GM19324 (cell line): ENCODE results near the gene ELAC2.
"Not testable (repeated sequence)": the region's sequence is repeated elsewhere in the genome, so short reads cannot be mapped to it uniquely, and the experiment has no call there.

ENCODE experiments used
- ATAC-seq: cut with Tn5 transposase; IDR thresholded peaks from one replicate; pipeline ENCODE4 v1.9.1; 2021; ENCODE audit warnings: mild to moderate bottlenecking, moderate library complexity; ENCODE audit not compliant: unreplicated experiment, low FRiP score

Gene ELAC2

DNA sequence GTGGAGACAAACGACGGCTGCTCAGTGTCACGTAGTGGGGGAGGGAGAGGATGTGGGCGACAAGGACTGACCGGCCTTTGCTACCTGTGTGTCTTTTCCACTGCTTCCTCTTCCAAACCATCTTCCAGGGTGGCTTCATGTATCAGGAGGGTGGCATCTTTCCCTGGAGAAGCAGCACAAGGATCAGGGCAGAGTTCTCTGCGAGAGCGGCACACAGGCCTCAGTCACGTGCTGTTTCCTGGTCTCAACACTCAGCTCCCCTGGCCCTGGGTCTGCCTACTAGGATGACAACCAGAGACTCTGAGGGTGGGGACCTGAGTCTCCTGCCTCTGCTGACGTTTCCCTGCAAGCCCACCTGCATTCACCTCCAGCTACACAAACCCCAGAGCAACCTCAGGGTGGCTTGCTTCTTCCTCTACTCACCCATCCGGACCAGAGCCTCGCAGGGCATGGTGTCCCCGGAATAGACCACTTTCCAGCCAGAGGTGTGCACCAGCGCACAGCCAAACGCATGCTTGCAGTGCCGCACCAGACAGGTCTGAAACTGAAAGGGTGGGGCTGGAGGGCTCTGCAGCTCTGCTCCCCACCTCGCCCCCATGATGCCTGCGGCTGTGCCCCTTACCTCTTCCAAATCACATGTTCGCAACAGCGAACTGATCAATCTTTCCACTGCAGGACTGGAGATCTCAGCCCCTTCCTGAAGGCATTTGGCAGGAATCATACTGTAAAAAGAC lies 23.3 kb downstream of the ELAC2 start:
- no peak for ATAC-seq

DNA sequence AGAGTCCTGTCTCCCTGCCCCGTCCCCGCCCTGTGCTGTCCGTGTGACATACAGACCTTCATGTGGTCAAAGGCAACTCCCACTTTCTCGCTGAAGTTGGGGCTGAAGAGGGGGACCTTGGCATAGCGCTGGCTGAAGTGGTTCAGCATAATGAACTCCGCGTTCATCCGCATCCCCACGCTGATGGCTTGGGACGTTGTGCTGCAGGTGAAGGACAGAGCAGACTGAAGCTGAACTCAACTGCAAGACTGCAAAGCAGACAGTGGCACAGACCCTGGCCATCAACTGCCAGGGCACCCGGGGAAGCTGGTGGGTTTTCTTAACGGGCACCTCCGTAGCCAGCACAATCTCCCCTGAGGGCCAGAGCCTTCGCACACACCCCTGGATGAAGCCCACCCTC lies 24.2 kb downstream of the ELAC2 start:
- no peak for ATAC-seq

DNA sequence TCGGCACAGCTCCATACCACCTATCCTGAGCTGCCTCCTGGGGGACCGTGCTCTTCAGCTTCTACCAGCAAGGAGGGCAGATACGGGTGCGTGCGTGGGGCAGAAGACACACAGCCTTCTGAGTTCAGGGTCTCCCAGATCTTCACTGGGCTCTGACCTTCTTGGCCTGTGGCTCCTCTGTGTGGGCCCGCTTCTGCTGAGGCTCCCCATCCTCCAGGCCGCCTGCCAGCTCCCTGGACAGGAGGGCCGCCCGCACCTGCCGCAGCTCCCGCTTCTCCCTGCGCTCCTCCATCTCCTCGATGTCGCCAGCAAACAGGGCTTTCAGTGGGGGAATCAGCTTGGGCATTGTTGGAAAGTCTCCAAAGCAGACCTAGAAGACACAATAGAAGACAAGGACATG lies 25.2 kb downstream of the ELAC2 start:
- no peak for ATAC-seq

DNA sequence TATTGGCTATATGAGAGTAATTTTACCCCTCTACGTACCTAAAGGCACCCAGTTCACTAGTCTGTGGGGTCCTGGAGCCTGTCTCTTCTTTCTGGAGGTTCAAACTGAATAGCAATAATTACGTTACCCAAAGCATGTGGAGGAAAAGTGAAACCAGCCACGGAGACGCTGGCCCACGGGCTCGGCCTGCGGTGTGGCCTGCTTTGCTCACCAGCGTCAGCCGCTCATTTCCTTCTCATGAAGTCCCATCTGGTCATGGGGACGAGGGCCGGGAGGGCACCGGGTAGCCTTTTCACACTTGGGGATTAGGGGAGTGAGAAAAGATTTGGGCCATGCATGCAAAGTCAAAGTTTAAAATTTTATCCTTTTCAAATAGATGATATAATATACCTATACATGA lies 26.9 kb downstream of the ELAC2 start:
- ATAC-seq = no peak

DNA sequence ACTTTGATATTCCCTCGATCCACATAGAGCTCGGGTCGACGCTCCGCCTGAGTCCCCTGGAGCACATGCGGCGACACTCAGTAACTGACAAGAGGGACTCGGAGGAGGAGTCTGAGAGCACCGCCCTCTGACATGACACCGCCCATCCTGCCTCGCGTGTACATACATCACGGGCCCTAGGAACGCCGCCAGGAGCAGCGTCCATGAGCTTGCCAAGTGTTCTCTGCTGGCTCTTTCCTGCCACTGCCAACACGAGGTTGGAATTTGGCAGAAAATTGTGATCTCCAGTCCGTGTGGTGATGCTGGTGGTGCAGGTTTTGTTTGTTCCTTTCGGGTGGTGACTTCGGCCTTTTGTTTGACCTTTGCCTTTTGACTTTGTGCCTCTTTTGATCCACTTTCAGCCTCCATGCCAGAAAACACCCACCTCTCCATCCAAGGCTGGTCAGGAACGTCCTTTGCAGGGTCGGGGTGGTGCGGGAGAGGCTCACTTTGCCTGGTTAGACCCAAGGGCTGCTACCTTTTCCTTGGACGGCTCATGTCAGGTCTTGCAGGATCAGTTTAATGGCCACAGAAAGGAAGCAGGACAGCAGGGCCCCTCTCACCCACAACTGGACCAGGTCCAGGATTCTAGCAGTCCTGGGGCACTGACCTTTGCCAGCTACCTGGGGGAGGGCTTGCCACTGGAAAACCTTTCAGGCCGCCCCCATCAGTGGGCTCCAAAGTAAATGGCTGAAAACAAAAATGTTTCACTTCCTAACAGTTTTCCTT lies 27.6 kb downstream of the ELAC2 start:
- ATAC-seq = no peak

DNA sequence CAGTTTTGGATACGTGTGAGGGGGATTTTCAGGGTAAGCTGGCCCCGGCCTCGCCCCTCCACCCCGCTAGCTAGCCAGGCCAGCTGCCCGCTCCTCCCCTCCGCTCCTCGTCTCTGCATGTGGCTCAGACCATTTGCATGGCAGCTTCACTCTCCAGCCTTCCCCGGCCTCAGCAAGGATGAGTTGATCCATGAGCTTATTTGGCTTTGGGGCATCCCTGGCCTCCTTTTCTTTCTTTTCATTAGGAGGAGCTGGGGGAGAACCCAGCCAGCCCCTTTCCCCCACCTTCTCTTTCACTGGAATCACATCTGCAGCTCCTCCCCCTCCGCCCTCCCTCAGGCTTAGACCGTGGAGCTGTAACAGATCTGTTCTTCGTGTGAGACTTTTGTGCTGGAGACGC lies 30.7 kb downstream of the ELAC2 start:
- no peak for ATAC-seq

DNA sequence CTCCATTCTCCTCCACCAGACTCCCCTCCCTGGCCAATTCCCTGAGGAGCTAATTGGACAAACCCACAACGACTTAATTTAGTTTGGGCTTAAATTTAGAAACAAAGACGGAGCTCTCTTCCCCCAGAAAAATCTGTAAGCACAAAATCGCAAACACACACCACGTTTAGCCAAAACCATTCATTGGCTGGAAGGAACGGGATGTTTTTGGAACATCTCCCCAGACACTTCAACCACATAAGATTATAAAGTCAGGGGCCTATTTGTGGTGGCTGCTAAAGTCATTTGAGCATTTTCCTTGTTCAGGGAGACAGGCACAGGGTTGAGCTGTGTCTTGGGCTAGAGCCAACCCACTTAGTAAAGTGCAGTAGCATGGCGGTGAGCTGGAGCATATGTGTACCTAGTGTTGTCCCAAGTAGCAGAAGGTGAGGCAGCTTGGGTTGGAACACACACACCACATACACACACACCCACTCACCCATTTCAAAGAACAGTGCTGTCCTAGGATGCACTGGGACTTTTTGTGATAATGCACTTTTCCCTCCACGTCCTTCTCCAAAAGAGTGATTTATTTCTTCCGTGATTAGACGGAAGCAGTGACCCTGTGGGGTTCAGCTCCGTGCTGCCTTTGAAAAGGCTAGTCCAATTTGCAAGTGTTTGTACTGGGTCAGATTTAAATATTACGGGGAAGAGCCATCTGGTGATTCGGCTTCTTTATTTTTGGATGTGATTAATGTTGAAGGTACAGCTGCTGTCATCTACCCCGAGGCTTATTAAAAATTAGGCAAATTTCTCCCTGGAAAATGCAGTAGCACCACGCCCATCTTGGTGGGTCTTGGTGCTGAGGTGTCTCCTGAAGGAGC lies 32.2 kb downstream of the ELAC2 start:
- ATAC-seq = no peak

DNA sequence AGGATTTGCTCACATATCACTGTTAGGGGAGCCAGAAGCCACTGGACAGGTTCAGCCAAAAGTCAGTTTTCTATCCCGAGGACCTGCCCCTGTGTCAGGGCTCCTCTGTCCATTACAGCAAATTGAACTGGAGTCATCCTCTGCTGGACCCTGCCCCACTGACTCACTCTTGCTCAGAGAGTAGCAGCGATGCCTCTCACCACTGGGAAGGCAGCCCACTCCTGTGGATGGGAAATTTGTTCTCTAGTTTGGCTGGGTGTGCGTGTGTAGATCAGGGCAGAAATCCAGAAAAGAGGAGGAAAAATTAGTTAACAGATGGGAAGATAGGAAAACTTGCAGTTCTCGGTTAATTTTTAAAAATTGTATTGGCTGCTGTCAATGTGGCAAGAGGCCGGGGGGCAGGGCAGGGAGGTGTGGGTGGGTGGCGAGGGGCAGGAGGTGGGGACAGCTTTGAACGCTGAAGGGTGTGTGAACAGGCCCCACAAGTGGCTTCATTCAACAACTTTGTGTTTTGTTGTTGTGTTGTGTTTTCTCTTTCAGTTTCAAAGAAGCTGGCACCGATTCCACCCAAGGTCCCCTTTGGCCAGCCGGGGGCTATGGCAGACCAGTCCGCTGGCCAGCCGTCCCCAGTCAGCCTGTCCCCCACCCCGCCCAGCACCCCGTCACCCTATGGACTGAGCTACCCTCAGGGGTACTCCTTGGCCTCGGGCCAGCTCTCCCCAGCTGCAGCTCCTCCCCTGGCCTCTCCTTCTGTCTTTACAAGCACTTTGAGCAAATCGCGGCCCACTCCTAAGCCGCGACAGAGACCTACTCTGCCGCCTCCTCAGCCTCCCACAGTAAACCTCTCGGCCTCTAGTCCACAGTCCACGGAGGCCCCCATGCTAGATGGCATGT lies 33.6 kb downstream of the ELAC2 start:
- no peak for ATAC-seq

DNA sequence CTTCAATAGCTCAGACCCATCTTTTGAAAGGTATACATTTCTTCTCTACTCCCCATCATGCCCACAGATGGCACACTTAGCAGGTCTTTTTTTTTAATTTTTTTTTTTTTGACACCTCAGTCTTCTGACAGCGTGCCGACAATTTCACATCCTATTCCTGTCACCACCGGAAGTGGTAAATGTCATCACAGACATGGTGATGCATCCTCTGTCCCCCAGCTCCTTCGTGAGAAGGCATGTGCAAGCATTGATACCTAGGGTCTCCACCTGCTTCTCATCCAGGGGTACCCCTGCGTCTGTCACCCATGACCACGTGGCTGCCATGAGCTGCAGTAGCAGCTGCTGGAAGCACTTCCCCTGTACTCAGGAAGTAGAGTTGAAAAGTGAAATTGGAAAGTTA lies 35.6 kb downstream of the ELAC2 start:
- ATAC-seq = no peak

DNA sequence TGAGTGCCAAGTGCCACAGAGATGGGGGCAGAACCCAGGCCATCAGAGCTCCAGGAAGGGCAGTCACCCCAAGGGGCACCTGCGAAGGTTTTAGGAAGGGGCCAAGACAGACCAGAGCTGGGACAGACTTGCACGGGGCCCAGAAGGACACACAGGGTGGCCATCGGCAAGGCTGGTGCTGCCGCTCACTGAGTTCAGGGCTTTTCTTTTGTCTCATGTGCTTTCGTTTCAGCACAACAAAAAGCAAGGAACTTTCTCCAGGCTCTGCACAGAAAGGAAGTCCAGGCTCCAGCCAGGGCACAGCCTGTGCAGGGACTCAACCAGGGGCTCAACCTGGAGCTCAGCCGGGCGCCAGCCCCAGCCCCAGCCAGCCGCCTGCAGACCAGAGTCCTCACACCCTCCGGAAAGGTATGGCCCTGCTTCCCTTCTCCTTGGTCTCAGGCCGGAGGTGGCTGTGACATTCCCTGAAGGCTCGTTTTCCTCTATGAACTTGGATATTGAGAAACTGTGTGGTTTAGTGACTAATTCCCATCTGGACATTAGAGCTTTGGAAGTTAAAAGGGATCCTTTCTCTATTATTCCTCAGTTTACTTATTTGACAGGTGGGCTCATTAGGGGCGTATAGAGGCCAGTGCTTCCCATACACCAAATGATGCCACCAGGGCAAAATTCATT lies 37.9 kb downstream of the ELAC2 start:
- ATAC-seq = no peak

DNA sequence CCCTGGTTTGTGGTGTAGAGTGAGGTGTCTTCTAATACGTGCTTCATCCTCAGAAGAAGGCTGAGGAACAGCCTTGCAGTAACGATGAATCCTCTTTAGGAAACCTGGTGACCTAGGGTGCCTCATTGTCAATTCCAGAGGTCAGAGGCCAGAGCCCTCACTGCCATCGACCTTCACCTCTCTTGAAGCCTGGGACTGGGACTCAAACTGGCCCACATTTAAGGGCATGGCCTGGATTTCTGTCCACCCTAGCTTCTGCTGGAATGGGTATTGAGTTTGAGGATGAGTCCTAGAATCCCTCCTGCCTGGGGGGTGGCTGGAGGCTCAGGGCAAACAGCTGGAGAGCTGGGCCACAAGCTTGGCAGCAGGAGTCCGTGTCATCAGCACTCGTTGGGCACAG lies 38.6 kb downstream of the ELAC2 start:
- ATAC-seq = no peak

DNA sequence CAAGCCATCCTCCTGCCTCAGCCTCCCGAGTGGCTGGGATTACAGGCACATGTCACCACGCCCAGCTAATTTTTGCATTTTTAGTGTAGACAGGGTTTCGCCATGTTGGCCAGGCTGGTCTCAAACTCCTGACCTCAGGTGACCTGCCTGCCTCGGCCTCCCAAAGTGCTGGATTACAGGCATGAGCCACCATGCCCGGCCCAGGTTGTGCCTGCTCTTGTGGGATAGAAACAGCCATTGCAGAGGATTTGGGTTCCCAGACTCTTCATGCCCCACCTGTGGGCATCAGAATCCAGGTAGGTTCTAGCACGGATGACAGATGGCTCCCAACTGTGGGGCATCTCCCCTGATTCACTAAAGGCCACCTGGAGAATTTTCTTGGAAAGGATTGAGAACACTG lies 39.0 kb downstream of the ELAC2 start:
- not testable (repeated sequence) for ATAC-seq

DNA sequence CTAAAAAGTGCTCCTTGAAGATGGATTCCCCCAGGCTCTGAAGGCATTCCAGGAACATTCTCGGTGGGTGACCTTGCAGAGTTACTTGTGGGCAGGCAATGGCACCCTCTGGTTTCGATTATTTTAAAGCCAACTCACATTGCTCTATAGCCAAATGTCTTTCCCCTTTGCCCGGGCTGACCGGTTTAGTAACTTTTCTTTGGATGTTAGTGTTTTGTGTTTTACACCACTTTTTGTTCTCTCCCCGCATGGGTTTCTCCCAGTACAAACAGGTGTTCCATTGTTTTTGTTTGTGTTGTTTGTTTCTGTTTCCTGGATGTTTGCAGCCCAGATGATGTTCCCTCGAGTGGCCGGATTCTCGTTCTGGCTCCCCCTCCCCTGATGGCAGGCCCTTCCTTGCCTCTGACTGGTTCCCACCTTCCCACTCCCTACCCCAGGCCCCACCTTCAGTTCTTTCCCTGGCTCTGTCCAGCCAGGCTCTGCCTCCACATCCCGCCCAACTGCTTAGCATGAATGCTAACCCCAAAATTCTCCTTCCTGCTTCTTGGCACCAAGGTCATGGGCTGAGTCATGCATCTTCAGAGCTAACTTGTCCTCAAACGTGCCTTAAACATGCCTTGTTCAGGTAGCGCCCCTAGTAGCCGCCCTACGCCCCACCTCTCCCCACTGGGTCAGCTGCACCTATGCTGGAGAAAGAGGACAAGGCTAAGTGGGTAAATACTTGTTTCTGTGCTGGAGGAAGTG lies 40.6 kb downstream of the ELAC2 start:
- no peak for ATAC-seq

DNA sequence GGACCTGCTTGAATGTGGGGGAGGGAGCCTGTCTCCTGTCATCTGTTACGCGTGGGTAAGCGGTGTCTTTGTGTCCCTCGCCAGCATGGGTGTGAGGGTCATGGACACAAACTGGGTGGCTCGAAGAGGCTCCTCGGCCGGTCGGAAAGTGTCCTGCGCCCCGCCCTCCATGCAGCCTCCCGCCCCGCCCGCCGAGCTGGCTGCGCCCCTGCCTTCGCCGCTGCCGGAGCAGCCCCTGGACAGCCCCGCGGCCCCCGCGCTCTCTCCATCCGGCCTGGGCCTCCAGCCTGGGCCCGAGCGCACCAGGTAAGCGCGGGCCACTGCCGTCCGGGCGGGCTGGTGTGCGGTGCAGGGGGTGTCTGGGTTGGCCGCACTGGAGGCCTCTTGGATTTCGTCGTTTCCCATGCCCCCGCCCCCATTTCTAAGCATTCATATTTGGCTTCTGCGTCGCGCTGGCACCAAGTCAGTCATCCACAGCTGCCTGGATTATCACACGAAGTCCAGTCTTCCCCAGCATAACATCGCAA lies 43.8 kb downstream of the ELAC2 start:
- no peak for ATAC-seq

DNA sequence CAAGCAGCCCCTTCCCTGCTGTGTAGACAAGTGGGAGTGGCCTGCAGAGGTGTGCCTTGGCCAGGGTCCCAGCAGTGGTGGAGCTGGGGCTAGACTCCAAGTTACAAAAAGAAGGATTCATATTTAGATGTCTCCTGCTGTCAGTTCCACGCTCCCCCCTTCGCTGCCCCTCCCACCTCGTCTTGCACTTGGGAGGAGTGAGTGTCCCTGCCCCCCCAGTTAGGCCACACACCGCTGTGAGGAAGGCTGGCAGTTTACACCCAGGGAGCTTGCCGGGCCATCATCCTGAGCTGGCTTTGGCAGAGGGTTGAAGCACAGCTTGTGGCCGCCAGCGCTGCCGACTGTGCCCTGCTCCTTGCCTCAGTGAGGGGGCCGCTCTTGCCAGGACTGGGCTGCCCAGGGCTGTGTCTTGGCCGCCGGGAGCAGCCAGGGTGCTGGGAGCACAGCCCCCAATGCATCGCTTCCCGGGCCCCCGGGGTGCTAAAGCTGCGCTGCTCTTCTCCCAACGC lies 44.3 kb downstream of the ELAC2 start:
- no peak for ATAC-seq

DNA sequence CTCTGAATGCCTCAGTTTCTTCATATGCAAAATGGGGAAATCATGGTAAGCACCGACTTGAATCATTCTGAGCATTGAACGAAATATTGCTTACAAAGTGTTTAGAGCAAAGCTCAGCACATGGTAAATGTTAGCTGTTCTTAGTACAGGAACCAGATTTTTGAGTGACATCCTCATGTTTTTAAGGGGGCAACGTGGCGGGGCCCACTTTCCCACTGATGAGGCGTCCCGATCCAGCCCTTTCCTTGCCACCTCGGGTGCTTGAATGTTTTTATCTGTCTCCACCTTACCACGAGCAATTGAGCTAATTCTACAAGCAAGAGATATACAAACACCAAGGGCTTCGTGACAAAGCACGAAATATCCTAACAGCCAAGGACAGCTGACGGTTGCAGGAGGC lies 49.9 kb downstream of the ELAC2 start:
- ATAC-seq = no peak

DNA sequence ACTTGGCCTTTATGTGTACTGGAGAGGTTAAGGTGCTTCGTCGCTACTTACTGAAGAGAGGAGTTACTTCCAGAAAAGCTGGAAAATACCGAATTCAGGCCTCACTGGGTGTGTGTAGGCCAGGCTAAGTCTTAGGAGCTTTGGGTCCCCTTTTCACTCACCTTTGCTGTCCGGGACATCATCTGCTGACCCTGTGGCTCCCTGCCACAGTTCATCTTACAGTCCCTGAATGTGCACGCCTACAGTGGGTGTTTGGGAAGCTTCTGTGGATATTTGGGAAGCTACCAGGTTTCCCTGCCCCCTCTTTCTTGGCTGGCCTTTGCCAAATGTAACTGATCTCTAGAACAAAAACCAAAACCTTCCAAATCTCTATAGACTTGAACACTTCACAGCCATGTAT lies 51.4 kb downstream of the ELAC2 start:
- ATAC-seq = no peak

DNA sequence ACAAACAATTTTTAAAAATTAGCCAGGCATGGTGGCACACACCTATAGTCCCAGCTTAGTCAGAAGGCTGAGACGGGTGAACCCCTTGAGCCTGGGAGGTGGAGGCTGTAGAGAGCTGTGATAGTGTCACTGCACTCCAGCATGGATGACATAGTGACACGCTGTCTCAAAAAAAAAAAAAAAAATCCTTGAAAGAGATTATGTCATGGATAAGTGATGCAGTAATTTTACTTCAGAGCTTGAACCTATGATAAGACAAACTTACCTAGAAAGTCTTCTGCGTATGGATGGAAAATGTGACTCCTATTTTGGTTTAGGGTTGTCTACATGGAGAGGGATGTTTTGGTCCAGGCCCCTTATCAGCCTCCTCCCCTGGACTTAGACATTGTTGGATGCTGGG lies 51.8 kb downstream of the ELAC2 start:
- ATAC-seq = no peak

DNA sequence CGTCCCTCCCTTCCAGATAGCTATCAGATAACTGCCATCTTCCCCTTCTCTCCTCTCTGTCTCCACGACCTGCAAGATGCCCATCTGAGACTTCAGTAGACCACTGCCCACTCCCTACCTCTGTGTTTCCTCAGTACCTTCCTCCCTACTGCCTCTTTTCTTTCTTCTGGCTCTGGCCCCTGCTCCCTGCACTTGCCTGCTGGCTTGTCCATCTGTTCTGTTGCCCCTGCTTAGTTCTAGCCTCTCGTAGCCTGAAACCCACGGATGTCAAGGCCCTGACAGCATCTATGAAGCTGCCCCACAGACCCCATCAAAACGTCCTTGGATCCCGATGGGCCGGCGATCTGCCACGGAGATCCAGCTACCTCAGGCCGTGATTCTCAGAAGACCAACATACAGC lies 53.0 kb downstream of the ELAC2 start:
- no peak for ATAC-seq
